HG03064 (cell line): ENCODE results near the gene LUC7L2.
"Not testable (repeated sequence)": the region's sequence is repeated elsewhere in the genome, so short reads cannot be mapped to it uniquely, and the experiment has no call there.

ENCODE experiments used
- ATAC-seq: cut with Tn5 transposase; IDR thresholded peaks from one replicate; pipeline ENCODE4 v1.9.1; 2021; ENCODE audit warnings: low read depth; ENCODE audit not compliant: unreplicated experiment

Gene LUC7L2

GRCh38 chr7:139359366-139360209, at the start of gene LUC7L2:
TSS of gene LUC7L2 (plus strand) at chr7:139359894. CDS start at chr7:139360262, 368 bp downstream.
- ATAC-seq = peak; percentile 78

- no peak for ATAC-seq
These were observed 41.7 kb upstream of the LUC7L2 start for GRCh38 chr7:139317939-139318505.

GRCh38 chr7:139321071-139321745, 38.5 kb upstream of the LUC7L2 start:
- ATAC-seq = no peak

GRCh38 chr7:139324709-139325108, 35.0 kb upstream of the LUC7L2 start:
- ATAC-seq = not testable (repeated sequence)

- ATAC-seq = no peak
These were observed 31.3 kb upstream of the LUC7L2 start for GRCh38 chr7:139328375-139328774.

DNA sequence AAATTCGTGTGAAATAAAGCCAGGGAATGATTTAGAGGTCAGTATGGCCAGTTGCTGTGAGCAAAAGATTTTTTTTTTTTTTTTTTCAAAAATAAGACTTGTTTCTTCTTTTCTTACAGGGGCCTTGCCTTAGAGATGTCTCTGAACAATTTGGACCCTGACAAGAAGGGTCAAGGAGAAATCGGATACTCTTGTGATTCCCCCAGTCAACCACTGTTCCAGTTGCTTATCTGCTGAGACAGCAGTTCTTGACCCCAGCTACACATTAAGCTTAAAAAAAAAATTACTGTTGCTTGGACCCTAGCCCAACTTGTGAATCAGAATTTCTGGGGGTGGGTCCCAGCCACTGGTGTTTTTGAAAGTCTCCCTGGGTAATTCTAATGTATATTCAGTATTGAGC, 30.6 kb upstream of the LUC7L2 start:
- ATAC-seq = no peak

GRCh38 chr7:139330333-139331030, 29.2 kb upstream of the LUC7L2 start:
- no peak for ATAC-seq

DNA sequence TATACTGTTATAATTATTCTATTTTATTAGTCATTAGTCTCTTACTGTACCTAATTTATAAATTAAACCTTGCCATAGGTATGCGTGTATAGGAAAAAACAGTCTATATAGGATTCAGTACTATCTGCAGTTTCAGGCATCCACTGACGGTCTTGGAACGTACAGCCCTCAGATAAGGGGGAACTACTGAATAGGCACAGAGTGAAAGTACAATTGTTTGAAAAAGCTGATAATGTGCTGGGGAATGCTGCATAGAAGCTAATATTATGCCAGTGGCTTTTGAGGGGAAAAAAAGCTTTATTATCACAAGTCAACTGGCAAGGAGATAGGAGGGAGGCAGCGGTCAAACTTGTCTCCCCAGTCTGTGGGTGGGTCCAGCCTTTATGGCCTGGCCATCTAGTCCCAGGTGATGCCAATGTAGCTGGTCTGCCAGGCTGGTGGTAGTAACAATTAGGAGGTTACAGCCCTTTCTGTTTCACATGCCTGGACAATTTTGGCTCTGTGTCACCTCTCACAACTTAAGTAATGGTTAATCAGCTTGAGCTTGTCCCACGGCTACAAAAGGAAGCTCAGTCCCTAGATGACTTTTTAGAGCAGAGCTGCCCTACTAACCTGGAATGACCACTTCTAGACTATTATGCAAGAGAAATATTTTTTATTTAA, 26.9 kb upstream of the LUC7L2 start:
- no peak for ATAC-seq

GRCh38 chr7:139333443-139333842, 26.3 kb upstream of the LUC7L2 start:
- ATAC-seq = not testable (repeated sequence)

GRCh38 chr7:139334399-139335150, 25.1 kb upstream of the LUC7L2 start:
- ATAC-seq = no peak

DNA sequence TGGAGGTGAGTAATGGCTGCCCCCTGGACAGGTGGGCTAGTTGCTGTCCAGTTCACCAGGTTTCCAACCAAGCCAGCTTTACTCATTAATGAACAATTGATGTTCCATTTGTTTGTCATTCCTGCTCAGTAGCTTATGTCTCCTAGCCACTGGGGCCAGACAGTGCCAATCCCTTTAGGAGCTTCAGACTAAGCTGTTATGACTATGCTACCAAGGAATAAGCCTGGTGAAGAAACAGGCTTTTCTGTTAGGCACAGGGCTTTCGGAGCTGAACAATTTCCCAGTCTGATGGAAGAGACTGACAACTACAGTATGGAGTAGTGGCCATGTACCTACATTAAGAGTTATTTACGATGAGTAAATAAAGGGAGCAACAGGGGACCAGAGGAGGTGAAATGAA, 20.7 kb upstream of the LUC7L2 start:
- ATAC-seq = no peak

DNA sequence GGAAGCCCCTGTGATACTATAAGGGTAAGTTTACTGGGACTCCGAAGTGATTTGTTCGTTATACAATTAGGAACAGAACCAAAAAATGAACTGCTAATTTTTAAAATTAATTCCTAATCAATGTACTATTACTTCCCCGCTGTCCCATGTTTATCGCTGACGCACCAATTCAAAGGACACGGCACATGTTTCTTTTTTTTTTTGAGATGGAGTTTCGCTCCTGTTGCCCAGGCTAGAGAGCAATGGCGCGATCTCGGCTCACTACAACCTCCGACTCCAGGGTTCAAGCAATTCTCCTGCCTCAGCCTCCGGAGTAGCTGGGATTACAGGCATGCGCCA, 20.0 kb upstream of the LUC7L2 start:
- ATAC-seq = no peak

GRCh38 chr7:139340037-139340807, 19.5 kb upstream of the LUC7L2 start:
- peak; percentile 79 for ATAC-seq

DNA sequence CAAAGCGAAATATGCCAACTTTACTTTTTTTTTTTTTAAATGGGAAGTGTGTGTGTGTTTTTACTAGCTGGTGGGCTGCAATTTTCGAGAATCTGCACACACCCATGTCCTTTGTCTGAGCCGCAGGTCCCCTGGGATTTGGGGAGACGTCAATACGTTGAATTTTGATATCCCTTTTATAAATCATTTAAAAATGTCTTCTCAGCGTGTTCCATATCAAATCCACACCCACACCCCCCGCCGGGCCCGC, 19.0 kb upstream of the LUC7L2 start:
- no peak for ATAC-seq

DNA sequence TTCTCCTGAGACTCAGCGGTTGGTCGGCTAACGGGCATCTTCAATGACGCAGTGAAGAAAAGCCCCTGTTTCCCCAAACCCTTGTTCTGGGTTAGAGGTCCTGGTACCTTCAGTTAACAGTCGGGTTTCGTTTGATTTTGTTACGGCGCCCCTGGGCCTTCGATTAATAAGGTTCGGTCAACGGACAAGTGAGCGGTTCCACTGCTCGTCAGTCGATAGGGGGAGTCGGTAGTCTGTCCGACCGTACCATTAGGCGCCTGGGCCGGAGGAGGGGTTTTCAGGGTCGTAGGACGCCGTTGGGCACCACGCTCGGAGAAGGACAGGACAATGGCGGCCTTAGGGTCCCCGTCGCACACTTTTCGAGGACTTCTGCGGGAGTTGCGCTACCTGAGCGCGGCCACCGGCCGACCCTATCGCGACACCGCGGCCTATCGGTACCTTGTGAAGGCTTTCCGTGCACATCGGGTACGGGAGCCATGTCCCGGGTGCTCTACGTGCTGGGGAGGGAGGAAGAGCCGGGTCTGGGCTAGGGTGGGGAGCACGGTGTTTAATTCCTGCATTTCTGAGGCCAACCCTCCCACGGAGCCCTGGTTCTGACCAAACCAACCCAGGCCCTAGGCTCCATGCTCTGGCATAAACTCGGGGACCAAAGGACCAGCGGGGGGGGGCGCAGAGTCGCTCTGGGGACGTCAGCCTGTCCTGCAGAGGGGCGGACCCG, 18.5 kb upstream of the LUC7L2 start, which contains the start of gene FMC1:
FMC1 (plus strand) TSS at position 280 of the 718 bp plus-strand sequence; CDS start at position 328, 48 bp downstream.
- peak; percentile 51 for ATAC-seq

DNA sequence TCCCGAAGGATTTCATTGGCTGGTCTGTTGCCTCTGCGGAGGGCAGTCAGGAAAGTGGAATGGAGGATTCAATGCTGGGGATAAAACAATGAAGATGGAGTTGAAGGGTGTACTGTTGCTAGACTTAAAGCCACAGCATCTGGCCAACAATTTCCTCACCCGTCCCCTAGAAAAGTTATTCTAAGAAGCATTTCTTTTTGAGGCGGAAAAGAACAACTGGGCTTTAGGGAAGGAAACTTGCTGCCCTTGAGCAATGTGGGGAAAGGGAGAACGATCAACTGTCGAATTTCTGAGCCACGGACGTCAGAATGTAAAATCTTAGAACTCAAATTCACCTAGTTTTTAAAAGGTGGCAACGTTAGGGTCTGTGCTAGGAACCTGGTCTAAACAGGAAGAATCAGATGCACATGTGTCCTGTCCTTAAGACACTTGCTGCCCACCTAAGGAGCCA, 17.9 kb upstream of the LUC7L2 start:
- ATAC-seq = no peak

DNA sequence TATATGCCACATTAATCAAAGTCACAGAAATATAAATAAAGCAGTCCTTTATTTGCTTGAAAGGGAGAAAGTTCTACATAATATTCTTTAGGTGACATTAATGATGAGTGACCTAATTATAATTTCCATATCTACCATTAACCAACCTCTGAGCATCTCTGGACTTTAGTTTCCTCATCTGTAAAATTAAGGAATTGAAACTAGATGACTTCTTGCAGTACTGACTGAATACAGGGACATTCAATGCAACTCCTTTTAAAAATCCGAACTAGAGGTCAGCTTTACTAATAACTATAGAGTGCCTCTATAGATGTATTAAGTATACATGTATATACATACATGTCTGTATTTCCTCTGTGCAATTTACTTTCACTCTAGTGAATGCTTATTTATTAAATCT, 14.7 kb upstream of the LUC7L2 start:
- no peak for ATAC-seq

DNA sequence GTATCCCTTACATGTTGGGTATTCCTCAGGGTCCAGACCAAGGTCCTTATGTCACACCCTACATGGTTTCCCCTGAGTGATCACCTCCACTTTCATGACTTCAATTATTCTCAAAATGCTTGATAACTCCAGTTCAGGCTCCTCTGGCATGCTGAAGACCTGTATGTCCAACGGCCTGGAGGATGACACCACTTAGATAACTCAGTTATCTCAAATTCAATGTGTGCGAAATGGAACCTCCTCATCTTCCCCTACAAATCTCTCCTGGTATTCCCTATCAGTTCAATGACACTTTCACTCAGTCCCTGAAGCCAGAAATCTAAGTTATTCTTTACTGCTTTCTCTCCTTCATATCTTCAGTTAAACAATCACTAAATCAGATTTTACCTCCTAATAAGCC, 8.7 kb upstream of the LUC7L2 start:
- ATAC-seq = no peak

- ATAC-seq = no peak
These were observed 5.0 kb upstream of the LUC7L2 start for GRCh38 chr7:139354729-139355128.
